Keratinocyte (primary cell): ENCODE results near the gene HIGD1B.

Experiments used
- EZH2 ChIP-seq: IDR thresholded peaks from one replicate; pipeline ENCODE4 v1.6.1; 2012; ENCODE audit warnings: inconsistent platforms, mild to moderate bottlenecking, low read length, moderate library complexity
- TF ChIP-seq, protein P1 (sequence below), 3 experiments: IDR thresholded peaks in 1 of 3; conservative IDR thresholded peaks in 1 of 3; optimal IDR thresholded peaks in 1 of 3; 2 replicates in 2 of 3; 3 replicates in 1 of 3; pipeline versions ENCODE3 to v1.5.1; 2011; ENCODE audit warnings: low read length in 3 of 3, mild to moderate bottlenecking in 3 of 3, moderate library complexity in 2 of 3, control low read depth in 1 of 3, inconsistent platforms in 1 of 3; ENCODE audit not compliant: insufficient read depth in 2 of 3; ENCODE audit errors: extremely low read depth in 1 of 3

DNA sequence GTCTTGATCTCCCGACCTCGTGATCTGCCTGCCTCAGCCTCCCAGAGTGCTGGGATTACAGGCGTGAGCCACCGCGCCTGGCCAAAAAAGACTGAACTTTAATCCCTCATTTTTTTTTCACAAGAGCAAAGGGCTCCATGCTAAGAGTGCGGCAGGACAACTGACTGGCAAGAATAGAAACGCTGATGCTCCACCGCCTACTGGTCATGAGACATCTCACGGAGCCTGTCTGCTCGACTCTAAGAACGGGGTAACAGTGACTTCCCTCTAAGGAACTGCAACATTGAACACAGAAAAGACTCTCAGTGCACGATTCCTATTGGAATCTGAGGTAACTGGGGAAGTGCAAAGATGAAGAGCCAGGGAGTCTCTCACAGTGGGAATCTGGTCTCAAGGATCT lies 23.9 kb downstream of the HIGD1B start:
- TF ChIP-seq, protein P1, sequence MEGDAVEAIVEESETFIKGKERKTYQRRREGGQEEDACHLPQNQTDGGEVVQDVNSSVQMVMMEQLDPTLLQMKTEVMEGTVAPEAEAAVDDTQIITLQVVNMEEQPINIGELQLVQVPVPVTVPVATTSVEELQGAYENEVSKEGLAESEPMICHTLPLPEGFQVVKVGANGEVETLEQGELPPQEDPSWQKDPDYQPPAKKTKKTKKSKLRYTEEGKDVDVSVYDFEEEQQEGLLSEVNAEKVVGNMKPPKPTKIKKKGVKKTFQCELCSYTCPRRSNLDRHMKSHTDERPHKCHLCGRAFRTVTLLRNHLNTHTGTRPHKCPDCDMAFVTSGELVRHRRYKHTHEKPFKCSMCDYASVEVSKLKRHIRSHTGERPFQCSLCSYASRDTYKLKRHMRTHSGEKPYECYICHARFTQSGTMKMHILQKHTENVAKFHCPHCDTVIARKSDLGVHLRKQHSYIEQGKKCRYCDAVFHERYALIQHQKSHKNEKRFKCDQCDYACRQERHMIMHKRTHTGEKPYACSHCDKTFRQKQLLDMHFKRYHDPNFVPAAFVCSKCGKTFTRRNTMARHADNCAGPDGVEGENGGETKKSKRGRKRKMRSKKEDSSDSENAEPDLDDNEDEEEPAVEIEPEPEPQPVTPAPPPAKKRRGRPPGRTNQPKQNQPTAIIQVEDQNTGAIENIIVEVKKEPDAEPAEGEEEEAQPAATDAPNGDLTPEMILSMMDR (optimal IDR thresholded peaks at IDR 0.05 in 1 of 3, IDR thresholded peaks at IDR 0.05 in 1 of 3, conservative IDR thresholded peaks at IDR 0.05 in 1 of 3; ENCODE audit: extremely low read depth in 1 of 3, insufficient read depth in 2 of 3, low read length in 3 of 3) = no peak
- no peak for TF ChIP-seq EZH2
